PC-9 (cell line): Measurements from ENCODE around the gene LRRC28.

Experiments used
- CTCF ChIP-seq: fragments of 200-600 bp; sonication (generic); conservative IDR thresholded peaks from 2 replicates; pipeline ENCODE4 v1.6.1; 2017; ENCODE audit warnings: mixed run types, antibody characterized with exemption, mild to moderate bottlenecking, moderate library complexity
- EZH2 ChIP-seq: fragments of 200-600 bp; sonication (generic); IDR thresholded peaks from 2 replicates; pipeline ENCODE4 v1.8.0; 2017; ENCODE audit warnings: antibody characterized with exemption, low read depth

GRCh38 chr15:99279827-99280226, 28.5 kb downstream of the LRRC28 start:
- TF ChIP-seq CTCF: no peak
- no peak for TF ChIP-seq EZH2
